ENCODE results near the gene C16orf96. TPM values are rescaled to one million over a fixed set of nuclear protein-coding genes. Genes with fewer than 3 reads are reported as not detected.

Gene C16orf96
- total RNA-seq, 4 donors from 2014 or later: 0.26 to 0.35 (median 0.30) TPM; not detected in 1

GRCh38 chr16:4548124-4548523, 8.0 kb upstream of the C16orf96 start:
- no peak for TF ChIP-seq CTCF (IDR thresholded peaks at IDR 0.05)
- no peak for TF ChIP-seq POLR2A (IDR thresholded peaks at IDR 0.05)
- Histone ChIP-seq H3K4me3 (no peak overlapping the region), H3K27me3 (no peaks in the 10 kb centered on the region), H3K9me3 (no peaks in the 10 kb centered on the region), H3K36me3 (no peaks in the 10 kb centered on the region), H3K4me1 (no peaks in the 10 kb centered on the region), H3K27ac (no peak overlapping the region)
- intact Hi-C loops (cut with DNase I; ENCODE audit: low total_unique reads): no loop called here
- DNase-seq: no peak

DNA sequence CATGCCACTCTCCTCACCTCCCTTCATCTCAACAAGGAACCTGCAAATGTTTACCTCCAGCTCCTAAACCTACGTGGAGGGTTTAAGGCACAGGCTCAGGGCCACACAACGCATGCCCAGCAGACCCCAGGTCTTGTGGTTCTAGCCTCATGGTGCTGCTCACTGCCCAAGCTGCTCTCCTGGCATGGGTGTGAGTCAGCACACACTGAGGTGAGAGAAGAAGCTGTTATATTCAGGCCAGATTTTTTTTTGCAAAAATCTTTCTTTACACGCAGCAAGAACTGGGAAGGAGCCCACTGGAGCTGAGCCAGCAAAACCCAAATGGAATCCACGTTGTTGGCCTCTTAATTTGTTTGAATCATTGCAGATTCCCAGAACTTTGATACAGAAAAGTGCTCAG, 5.5 kb upstream of the C16orf96 start:
- Histone ChIP-seq H3K4me3 (no peak overlapping the region), H3K4me1 (no peaks in the 10 kb centered on the region), H3K27ac (no peak overlapping the region), H3K36me3 (no peaks in the 10 kb centered on the region), H3K9me3 (no peaks in the 10 kb centered on the region), H3K27me3 (no peaks in the 10 kb centered on the region)
- no peak for DNase-seq
- intact Hi-C loops (cut with DNase I; ENCODE audit: low total_unique reads): no loop called here
- TF ChIP-seq CTCF (IDR thresholded peaks at IDR 0.05): no peak
- no peak for TF ChIP-seq POLR2A (IDR thresholded peaks at IDR 0.05)

DNA sequence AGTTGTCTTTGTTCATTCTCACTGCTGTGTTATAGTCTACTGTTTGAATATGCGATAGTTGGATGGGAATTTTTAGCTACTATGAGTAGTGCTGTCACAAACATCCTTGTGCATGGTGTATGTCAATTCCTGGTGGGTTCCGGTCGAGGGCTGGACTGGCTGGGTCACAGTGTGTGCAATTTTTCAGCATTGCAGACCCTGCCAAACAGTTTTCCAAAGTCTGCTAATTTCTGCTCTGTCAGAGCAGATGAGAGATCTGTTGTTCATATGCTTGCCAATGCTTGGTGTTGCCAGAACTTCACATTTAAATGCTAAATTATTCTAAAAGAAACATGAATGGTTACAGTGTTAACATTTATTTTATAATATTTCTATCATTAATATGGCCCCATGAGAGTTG, 3.6 kb upstream of the C16orf96 start:
- Histone ChIP-seq H3K27me3 (no peaks in the 10 kb centered on the region), H3K27ac (no peak overlapping the region), H3K4me3 (no peak overlapping the region), H3K36me3 (no peaks in the 10 kb centered on the region), H3K4me1 (no peaks in the 10 kb centered on the region), H3K9me3 (no peaks in the 10 kb centered on the region)
- TF ChIP-seq POLR2A (IDR thresholded peaks at IDR 0.05) (no peak), CTCF (IDR thresholded peaks at IDR 0.05) (no peak)
- intact Hi-C loops (cut with DNase I; ENCODE audit: low total_unique reads): no loop called here
- DNase-seq: no peak

DNA sequence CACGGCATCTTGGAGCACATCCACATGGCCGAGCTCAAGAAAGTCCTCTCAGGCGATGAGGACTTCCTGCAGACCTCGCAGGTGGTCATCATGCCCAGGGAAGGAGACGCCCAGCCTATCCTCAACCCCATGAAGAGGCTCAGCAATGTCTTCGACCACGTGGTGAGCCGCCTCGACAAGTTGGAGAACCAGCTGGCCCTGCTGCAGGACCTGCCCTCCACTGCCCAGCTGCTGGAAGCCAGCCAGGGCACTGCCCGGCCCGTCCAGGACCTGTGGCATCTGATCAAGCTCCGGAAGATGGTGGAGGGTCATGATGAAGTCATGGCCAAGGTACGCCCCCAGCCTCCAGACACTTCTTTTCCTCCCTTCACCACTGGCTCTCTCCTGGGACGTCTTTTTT, 440 bp downstream of the C16orf96 start:
- H3K36me3 ChIP-seq: no peaks in the 10 kb centered on the region
- no peaks in the 10 kb centered on the region for H3K27me3 ChIP-seq
- no peak overlapping the region for H3K4me3 ChIP-seq
- no peak overlapping the region for H3K27ac ChIP-seq
- no peak for TF ChIP-seq POLR2A (IDR thresholded peaks at IDR 0.05)
- TF ChIP-seq CTCF (IDR thresholded peaks at IDR 0.05): no peak
- H3K4me1 ChIP-seq: no peaks in the 10 kb centered on the region
- intact Hi-C loops (cut with DNase I; ENCODE audit: low total_unique reads): no loop called here
- no peaks in the 10 kb centered on the region for H3K9me3 ChIP-seq
- DNase-seq: no peak

GRCh38 chr16:4557973-4558372, 1.8 kb downstream of the C16orf96 start:
- TF ChIP-seq POLR2A (IDR thresholded peaks at IDR 0.05) (no peak), CTCF (IDR thresholded peaks at IDR 0.05) (no peak)
- intact Hi-C loops (cut with DNase I; ENCODE audit: low total_unique reads): no loop called here
- H3K9me3 ChIP-seq: no peaks in the 10 kb centered on the region

More at GRCh38 chr16:4557973-4558372, 1.8 kb downstream of the C16orf96 start:
- Histone ChIP-seq H3K27ac (no peak overlapping the region), H3K4me1 (no peaks in the 10 kb centered on the region), H3K27me3 (no peaks in the 10 kb centered on the region), H3K4me3 (no peak overlapping the region), H3K36me3 (no peaks in the 10 kb centered on the region)
- no peak for DNase-seq
